ENCODE measurements around the gene TULP4.
"Not testable (repeated sequence)": the region's sequence is repeated elsewhere in the genome, so short reads cannot be mapped to it uniquely, and the experiment has no call there.

Gene TULP4

DNA sequence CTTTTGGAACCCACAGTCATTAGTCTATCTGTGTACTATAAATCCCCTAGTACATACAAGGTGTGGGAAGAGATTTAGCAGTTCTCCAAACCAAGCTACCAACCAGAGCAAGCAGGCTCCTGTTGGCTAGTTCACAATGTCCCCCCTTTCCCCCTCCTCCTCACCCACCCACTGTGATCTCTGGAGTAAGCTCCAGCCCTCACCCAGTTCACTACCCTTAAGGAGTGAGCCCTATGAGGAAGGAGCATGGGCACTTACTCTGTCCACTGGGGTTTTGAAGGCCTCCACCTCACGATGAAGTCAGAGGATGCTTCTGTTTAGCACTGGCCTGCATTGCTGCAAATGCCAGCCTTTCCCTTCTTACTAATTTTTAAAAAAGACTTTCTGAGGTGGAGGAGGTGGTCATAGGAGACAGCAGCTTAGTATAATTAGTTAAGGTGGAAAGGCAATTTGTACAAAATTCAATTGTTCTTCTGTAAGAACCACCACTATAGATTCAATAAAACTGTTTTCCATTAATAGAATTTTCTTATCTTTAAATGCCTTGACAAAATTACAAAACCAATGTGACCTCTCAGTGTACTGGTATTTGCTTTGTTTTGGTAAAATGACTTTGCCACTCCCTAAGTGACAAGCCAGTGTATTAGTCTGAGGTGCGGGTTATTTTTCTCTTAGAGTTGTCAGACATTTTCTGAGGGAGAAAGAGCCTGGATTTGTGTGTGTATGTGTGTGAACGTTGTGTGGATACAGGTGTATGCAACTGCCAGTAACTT is 86.2 kb downstream of the TULP4 start:
- no peak overlapping the region for H3K9ac ChIP-seq (ENCODE audit: low read length)
- no peaks in the 10 kb centered on the region for H3K27me3 ChIP-seq (replicated peaks; ENCODE audit: control insufficient read depth, insufficient read depth, low read length)
- no peaks in the 10 kb centered on the region for H3K36me3 ChIP-seq (ENCODE audit: control insufficient read depth, insufficient read depth, low read length, severe bottlenecking)
- H3K4me1 ChIP-seq (ENCODE audit: control insufficient read depth, insufficient read depth, low read length) = no peaks in the 10 kb centered on the region
- H3K4me3 ChIP-seq (ENCODE audit: low read length) = no peak overlapping the region
- no peak for DNase-seq (ENCODE audit: low read depth)
- no peaks in the 10 kb centered on the region for H3K9me3 ChIP-seq (ENCODE audit: control insufficient read depth, low read length)

- no peak overlapping the region for H3K9ac ChIP-seq (ENCODE audit: low read length)
- no peaks in the 10 kb centered on the region for H3K9me3 ChIP-seq (ENCODE audit: control insufficient read depth, low read length)
- no peak for DNase-seq (ENCODE audit: low read depth)
- no peaks in the 10 kb centered on the region for H3K4me1 ChIP-seq (ENCODE audit: control insufficient read depth, insufficient read depth, low read length)
- H3K27me3 ChIP-seq (replicated peaks; ENCODE audit: control insufficient read depth, insufficient read depth, low read length) = no peaks in the 10 kb centered on the region
- no peaks in the 10 kb centered on the region for H3K36me3 ChIP-seq (ENCODE audit: control insufficient read depth, insufficient read depth, low read length, severe bottlenecking)
- no peak overlapping the region for H3K4me3 ChIP-seq (ENCODE audit: low read length)
These were observed 86.9 kb downstream of the TULP4 start for GRCh38 chr6:158399040-158399700.

DNA sequence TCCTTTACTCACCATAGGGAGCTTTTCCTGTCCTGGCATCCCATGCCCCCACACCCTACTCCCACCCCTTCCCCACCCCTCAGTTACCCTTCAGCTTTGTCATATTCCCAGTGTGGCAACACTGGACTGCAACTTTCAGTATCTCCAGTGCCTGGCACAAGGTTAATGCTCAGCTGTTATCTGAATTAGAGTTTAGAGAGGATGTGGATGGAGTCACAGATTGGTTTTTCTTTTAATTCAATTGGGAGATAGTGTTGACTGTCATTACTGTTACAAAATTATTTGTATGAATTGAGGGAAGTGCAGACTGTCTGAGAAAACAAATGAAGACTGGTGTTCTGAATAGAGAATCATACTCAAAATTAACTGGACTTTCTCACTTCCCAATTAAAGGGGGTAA is 89.9 kb downstream of the TULP4 start:
- H3K4me3 ChIP-seq (ENCODE audit: low read length) = no peak overlapping the region
- no peak for DNase-seq (ENCODE audit: low read depth)
- H3K9me3 ChIP-seq (ENCODE audit: control insufficient read depth, low read length) = no peaks in the 10 kb centered on the region
- no peaks in the 10 kb centered on the region for H3K36me3 ChIP-seq (ENCODE audit: control insufficient read depth, insufficient read depth, low read length, severe bottlenecking)
- H3K9ac ChIP-seq (ENCODE audit: low read length) = no peak overlapping the region
- peaks cover 7% of the 10 kb centered on the region for H3K4me1 ChIP-seq (ENCODE audit: control insufficient read depth, insufficient read depth, low read length)
- H3K27me3 ChIP-seq (replicated peaks; ENCODE audit: control insufficient read depth, insufficient read depth, low read length) = no peaks in the 10 kb centered on the region

GRCh38 chr6:158405321-158405831 is 93.1 kb downstream of the TULP4 start:
- H3K9ac ChIP-seq (ENCODE audit: low read length); H3K36me3 ChIP-seq (ENCODE audit: control insufficient read depth, insufficient read depth, low read length, severe bottlenecking): not testable (repeated sequence)

GRCh38 chr6:158405933-158406332 is 93.7 kb downstream of the TULP4 start:
- Histone ChIP-seq H3K4me1 (ENCODE audit: control insufficient read depth, insufficient read depth, low read length) (peaks cover 38% of the 10 kb centered on the region), H3K36me3 (ENCODE audit: control insufficient read depth, insufficient read depth, low read length, severe bottlenecking) (no peaks in the 10 kb centered on the region), H3K9me3 (ENCODE audit: control insufficient read depth, low read length) (no peaks in the 10 kb centered on the region), H3K27me3 (replicated peaks; ENCODE audit: control insufficient read depth, insufficient read depth, low read length) (no peaks in the 10 kb centered on the region), H3K9ac (ENCODE audit: low read length) (no peak overlapping the region), H3K4me3 (ENCODE audit: low read length) (no peak overlapping the region)
- DNase-seq (ENCODE audit: low read depth) = no peak

More at GRCh38 chr6:158405321-158405831, 93.1 kb downstream of the TULP4 start:
- peak; percentile 65 for DNase-seq (ENCODE audit: low read depth)
- H3K4me1 ChIP-seq (ENCODE audit: control insufficient read depth, insufficient read depth, low read length) = peaks cover 32% of the 10 kb centered on the region
- H3K27me3 ChIP-seq (replicated peaks; ENCODE audit: control insufficient read depth, insufficient read depth, low read length); H3K9me3 ChIP-seq (ENCODE audit: control insufficient read depth, low read length); H3K4me3 ChIP-seq (ENCODE audit: low read length): not testable (repeated sequence)

DNA sequence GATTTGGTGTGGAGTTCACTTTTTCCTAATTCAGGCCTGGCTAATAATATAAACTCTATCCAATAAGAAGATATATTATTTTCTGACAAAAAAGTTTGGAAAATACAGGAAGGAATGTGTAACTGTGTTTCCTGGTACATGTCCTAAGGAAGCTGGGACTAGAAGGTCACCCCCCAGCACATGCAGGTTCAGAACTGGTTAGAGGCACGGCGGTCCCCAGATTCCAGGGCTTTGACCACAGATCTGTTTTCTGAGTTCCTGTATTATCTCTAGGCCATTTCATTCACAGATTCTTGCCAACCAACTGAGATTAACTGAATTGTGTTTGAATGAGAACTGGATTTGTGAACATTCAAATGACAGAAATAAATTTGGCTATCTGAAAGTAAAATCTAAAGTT is 94.5 kb downstream of the TULP4 start:
- Histone ChIP-seq H3K4me1 (ENCODE audit: control insufficient read depth, insufficient read depth, low read length) (peaks cover 42% of the 10 kb centered on the region), H3K27me3 (replicated peaks; ENCODE audit: control insufficient read depth, insufficient read depth, low read length) (no peaks in the 10 kb centered on the region), H3K9me3 (ENCODE audit: control insufficient read depth, low read length) (no peaks in the 10 kb centered on the region), H3K9ac (ENCODE audit: low read length) (no peak overlapping the region), H3K4me3 (ENCODE audit: low read length) (no peak overlapping the region), H3K36me3 (ENCODE audit: control insufficient read depth, insufficient read depth, low read length, severe bottlenecking) (no peaks in the 10 kb centered on the region)
- no peak for DNase-seq (ENCODE audit: low read depth)

DNA sequence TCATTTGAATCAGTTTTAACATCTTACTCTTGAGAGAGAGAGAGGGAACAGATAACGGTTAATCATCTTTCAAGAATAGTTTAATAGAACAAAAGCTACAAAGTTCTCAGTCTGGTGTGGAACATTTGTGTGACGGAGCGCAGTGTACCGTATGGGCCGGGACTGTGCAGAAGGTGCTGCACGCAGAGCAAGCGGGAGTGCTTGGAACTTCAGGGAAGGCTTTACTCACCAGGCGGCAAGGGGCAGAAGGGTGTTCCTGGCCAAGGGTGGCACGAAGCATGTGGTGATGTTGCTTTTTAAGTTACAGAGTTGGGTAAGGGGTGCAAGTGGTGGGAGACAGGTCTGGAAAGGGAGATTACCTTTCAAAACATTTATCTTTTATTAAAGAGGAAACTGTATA is 95.7 kb downstream of the TULP4 start:
- Histone ChIP-seq H3K9me3 (ENCODE audit: control insufficient read depth, low read length) (no peaks in the 10 kb centered on the region), H3K9ac (ENCODE audit: low read length) (peak overlapping the region; percentile 11), H3K27me3 (replicated peaks; ENCODE audit: control insufficient read depth, insufficient read depth, low read length) (no peaks in the 10 kb centered on the region), H3K4me3 (ENCODE audit: low read length) (no peak overlapping the region), H3K4me1 (ENCODE audit: control insufficient read depth, insufficient read depth, low read length) (peaks cover 42% of the 10 kb centered on the region), H3K36me3 (ENCODE audit: control insufficient read depth, insufficient read depth, low read length, severe bottlenecking) (no peaks in the 10 kb centered on the region)
- DNase-seq (ENCODE audit: low read depth) = no peak

GRCh38 chr6:158408552-158409130 is 96.4 kb downstream of the TULP4 start:
- no peaks in the 10 kb centered on the region for H3K27me3 ChIP-seq (replicated peaks; ENCODE audit: control insufficient read depth, insufficient read depth, low read length)
- H3K36me3 ChIP-seq (ENCODE audit: control insufficient read depth, insufficient read depth, low read length, severe bottlenecking) = peaks cover 6% of the 10 kb centered on the region
- peaks cover 42% of the 10 kb centered on the region for H3K4me1 ChIP-seq (ENCODE audit: control insufficient read depth, insufficient read depth, low read length)
- H3K9ac ChIP-seq (ENCODE audit: low read length) = peak overlapping the region; percentile 11
- peak overlapping the region; percentile 28 for H3K4me3 ChIP-seq (ENCODE audit: low read length)
- DNase-seq (ENCODE audit: low read depth) = peak; percentile 65
- no peaks in the 10 kb centered on the region for H3K9me3 ChIP-seq (ENCODE audit: control insufficient read depth, low read length)

GRCh38 chr6:158409451-158409850 is 97.2 kb downstream of the TULP4 start:
- Histone ChIP-seq H3K36me3 (ENCODE audit: control insufficient read depth, insufficient read depth, low read length, severe bottlenecking) (peaks cover 13% of the 10 kb centered on the region), H3K4me1 (ENCODE audit: control insufficient read depth, insufficient read depth, low read length) (peaks cover 42% of the 10 kb centered on the region)
- DNase-seq (ENCODE audit: low read depth) = peak; percentile 15

DNA sequence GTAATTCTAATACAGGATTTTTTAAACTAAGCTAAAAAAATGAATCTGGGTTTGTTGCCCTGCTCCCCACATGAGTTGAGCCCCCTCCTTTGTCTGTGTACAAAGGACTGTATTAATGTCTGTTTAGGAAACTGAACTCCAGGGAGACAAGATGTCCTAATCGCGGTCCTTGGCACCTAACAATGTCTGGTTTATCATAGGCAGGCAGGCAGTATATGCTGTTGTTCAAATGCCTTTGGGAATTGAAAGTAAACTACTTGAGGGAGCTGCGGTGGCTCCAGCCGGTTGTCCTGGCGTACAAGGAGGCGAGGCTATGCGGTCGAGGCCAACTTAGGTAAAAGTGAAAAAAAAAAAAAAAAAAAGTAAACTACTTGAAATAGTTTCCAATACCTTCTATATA is 98.5 kb downstream of the TULP4 start:
- H3K27me3 ChIP-seq (replicated peaks; ENCODE audit: control insufficient read depth, insufficient read depth, low read length) = no peaks in the 10 kb centered on the region
- H3K9ac ChIP-seq (ENCODE audit: low read length) = no peak overlapping the region
- no peaks in the 10 kb centered on the region for H3K9me3 ChIP-seq (ENCODE audit: control insufficient read depth, low read length)
- H3K4me3 ChIP-seq (ENCODE audit: low read length) = no peak overlapping the region
- H3K4me1 ChIP-seq (ENCODE audit: control insufficient read depth, insufficient read depth, low read length) = peaks cover 42% of the 10 kb centered on the region
- H3K36me3 ChIP-seq (ENCODE audit: control insufficient read depth, insufficient read depth, low read length, severe bottlenecking) = peaks cover 14% of the 10 kb centered on the region
- DNase-seq (ENCODE audit: low read depth) = no peak

More at GRCh38 chr6:158409451-158409850, 97.2 kb downstream of the TULP4 start:
- Histone ChIP-seq H3K4me3 (ENCODE audit: low read length) (peak overlapping the region; percentile 28), H3K9ac (ENCODE audit: low read length) (no peak overlapping the region), H3K27me3 (replicated peaks; ENCODE audit: control insufficient read depth, insufficient read depth, low read length) (no peaks in the 10 kb centered on the region), H3K9me3 (ENCODE audit: control insufficient read depth, low read length) (no peaks in the 10 kb centered on the region)

- Histone ChIP-seq H3K27me3 (replicated peaks; ENCODE audit: control insufficient read depth, insufficient read depth, low read length) (no peaks in the 10 kb centered on the region), H3K9ac (ENCODE audit: low read length) (no peak overlapping the region), H3K4me3 (ENCODE audit: low read length) (no peak overlapping the region), H3K9me3 (ENCODE audit: control insufficient read depth, low read length) (no peaks in the 10 kb centered on the region), H3K4me1 (ENCODE audit: control insufficient read depth, insufficient read depth, low read length) (peaks cover 39% of the 10 kb centered on the region), H3K36me3 (ENCODE audit: control insufficient read depth, insufficient read depth, low read length, severe bottlenecking) (peaks cover 19% of the 10 kb centered on the region)
- no peak for DNase-seq (ENCODE audit: low read depth)
These were observed 99.7 kb downstream of the TULP4 start for GRCh38 chr6:158411998-158412397.

Measured in adipocyte (in vitro differentiated cells).